ENCODE measurements around the gene ACTR6. TPM values are rescaled to one million over a fixed set of nuclear protein-coding genes. Genes with fewer than 3 reads are reported as not detected.

The ACTR6 gene
- total RNA-seq, 1 experiment from 2014 or later, result 15.6 TPM

- no peak for DNase-seq (ENCODE audit: low read depth)
Observed at GRCh38 chr12:100265732-100266584, 65.3 kb downstream of the ACTR6 start.

- DNase-seq (ENCODE audit: low read depth), result no peak
Observed at GRCh38 chr12:100266585-100266834, 65.9 kb downstream of the ACTR6 start.

GRCh38 chr12:100266835-100267602 lies 66.4 kb downstream of the ACTR6 start, which contains the start of the genes DEPDC4 and SCYL2:
Gene DEPDC4 (minus strand): TSS chr12:100267079. CDS start chr12:100267076, 3 bp downstream.
Gene SCYL2 (plus strand): TSS chr12:100267177. CDS start chr12:100282971, 15,794 bp downstream.
- DNase-seq (ENCODE audit: low read depth), result peak; percentile 94

GRCh38 chr12:100267603-100268281 lies 67.1 kb downstream of the ACTR6 start:
- peak; percentile 10 for DNase-seq (ENCODE audit: low read depth)

- DNase-seq (ENCODE audit: low read depth), result peak; percentile 13
Observed at GRCh38 chr12:100268835-100269564, 68.4 kb downstream of the ACTR6 start.

GRCh38 chr12:100273782-100274181 lies 73.2 kb downstream of the ACTR6 start:
- DNase-seq (ENCODE audit: low read depth), result no peak

Small RNAs within 50 kb of the gene (small RNA-seq; reads per million reads assigned to genes)
- gene MIR1827 (not detected), gene RF00019 (not detected), gene RN7SL176P (not detected)

Other genes with a start within 250 kb of the ACTR6 start
- gene ANKS1B, start 215.9 kb upstream of the ACTR6 start, total RNA-seq (2014; rRNA removed; shearing (Covaris generic)), result not detected in 2 replicates
- gene BLTP3B, start 57.9 kb upstream of the ACTR6 start, total RNA-seq (2014; rRNA removed; shearing (Covaris generic)), result 23.6 and 24.0 TPM in 2 replicates
- 2.1 and 2.4 TPM in 2 replicates for gene DEPDC4, start 66.3 kb downstream of the ACTR6 start, total RNA-seq (2014; rRNA removed; shearing (Covaris generic))
- 23.6 and 25.5 TPM in 2 replicates for gene SCYL2, start 66.4 kb downstream of the ACTR6 start, total RNA-seq (2014; rRNA removed; shearing (Covaris generic))
- not detected in 2 replicates for gene SLC17A8, start 156.3 kb downstream of the ACTR6 start, total RNA-seq (2014; rRNA removed; shearing (Covaris generic))

Measured in HT1080 (cell line).